DMS53 (cell line): ENCODE results near the gene DBN1.
"Not testable (repeated sequence)": the region's sequence is repeated elsewhere in the genome, so short reads cannot be mapped to it uniquely, and the experiment has no call there.

Experiments used
- DNase-seq: peaks from one replicate; lab custom pipeline; 2025; lab: John Stamatoyannopoulos, UW

Gene DBN1

DNA sequence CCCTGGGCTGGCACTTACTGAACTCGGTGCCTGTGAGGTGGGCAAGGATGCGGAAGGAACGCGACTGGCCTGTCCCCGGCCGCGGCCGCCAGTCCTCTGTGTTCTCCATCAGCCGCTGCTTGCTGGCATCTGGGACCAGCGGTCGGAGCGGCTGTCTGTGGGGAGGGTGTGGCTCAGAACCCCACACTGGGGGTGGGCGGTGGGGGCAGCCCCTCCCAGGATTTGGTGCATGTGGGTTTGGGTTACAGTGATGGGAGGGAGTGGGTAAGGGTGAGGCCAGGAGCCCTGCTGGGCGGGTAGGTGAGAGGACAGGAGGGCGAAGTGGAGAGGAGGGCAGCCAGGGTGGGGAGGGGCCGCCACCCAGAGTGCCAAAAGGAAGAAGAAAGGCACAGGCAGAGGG lies 17.6 kb upstream of the DBN1 start:
- DNase-seq: no peak

- DNase-seq: no peak
These were observed 17.0 kb upstream of the DBN1 start for GRCh38 chr5:177490311-177490991.

DNA sequence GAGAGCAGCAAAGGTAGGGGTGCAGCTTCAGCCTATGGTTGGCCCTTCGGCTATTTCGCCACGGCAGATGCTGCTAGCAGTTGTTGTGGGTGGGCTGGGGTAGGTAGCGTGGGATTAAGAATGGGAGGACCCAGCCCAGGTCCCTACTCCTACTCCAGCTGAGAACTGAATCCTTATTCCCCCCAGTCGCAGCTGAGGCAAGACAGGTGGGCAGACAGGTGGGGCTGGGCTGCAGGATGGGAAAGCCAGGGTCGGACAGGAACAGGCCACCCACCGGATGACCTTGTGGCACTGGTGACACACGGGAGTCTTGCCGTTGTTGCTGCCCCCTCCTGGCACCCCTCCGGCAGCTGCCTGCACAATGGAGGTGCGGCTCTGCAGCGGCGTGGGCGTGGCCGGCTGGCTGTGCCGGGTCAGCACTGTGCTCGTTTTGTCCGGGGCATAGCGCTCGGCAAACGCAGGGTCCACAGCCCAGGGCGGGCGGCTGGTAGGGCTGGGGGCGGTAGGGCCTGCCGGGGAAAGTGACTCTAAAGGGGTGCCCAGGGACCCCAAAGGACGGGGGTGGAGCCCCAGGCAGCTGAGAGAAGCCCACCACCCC lies 15.8 kb upstream of the DBN1 start:
- DNase-seq: no peak

DNA sequence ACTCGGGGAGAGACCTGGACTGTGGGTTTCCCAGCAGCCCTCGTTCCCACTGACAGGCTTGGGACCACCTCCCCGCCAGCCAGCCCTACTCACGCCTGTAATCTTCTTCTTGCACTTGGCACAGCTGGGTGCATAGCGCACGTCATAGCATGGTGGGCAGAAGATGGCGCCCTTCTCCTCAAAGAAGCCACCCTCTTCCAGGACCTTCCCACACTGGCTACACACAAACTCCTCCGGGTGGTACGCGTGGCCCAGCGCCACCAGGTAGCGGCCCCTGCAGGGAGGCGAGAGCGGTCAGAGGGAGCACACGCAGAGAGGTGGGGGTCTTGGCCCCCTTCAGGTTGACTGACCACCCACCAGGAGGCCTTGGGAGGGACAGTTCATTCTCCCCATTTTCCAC lies 14.5 kb upstream of the DBN1 start:
- DNase-seq: no peak

GRCh38 chr5:177487144-177487543 lies 13.7 kb upstream of the DBN1 start:
- DNase-seq: no peak

DNA sequence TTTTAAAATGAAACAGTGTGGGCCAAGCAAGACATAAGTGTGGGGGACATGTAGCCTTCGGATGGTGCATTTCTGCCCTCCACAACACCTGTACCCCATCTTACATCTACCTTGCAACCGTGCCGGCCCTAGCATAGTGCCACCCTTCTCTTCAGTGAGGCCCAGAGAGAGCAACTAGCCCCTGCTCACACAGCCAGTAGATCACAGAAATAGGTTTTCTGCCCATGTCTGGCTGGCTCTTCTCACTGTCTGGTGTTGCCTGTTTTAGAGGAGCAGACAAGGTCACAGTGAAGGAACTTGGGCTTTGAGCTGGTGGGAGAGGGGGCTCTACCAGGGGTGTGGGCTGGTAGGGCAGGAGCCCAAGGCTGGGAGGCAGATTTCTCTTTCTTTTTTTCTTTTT lies 12.8 kb upstream of the DBN1 start:
- no peak for DNase-seq

- not testable (repeated sequence) for DNase-seq
These were observed 12.3 kb upstream of the DBN1 start for GRCh38 chr5:177485753-177486152.

- no peak for DNase-seq
These were observed 11.6 kb upstream of the DBN1 start for GRCh38 chr5:177484902-177485549.

DNA sequence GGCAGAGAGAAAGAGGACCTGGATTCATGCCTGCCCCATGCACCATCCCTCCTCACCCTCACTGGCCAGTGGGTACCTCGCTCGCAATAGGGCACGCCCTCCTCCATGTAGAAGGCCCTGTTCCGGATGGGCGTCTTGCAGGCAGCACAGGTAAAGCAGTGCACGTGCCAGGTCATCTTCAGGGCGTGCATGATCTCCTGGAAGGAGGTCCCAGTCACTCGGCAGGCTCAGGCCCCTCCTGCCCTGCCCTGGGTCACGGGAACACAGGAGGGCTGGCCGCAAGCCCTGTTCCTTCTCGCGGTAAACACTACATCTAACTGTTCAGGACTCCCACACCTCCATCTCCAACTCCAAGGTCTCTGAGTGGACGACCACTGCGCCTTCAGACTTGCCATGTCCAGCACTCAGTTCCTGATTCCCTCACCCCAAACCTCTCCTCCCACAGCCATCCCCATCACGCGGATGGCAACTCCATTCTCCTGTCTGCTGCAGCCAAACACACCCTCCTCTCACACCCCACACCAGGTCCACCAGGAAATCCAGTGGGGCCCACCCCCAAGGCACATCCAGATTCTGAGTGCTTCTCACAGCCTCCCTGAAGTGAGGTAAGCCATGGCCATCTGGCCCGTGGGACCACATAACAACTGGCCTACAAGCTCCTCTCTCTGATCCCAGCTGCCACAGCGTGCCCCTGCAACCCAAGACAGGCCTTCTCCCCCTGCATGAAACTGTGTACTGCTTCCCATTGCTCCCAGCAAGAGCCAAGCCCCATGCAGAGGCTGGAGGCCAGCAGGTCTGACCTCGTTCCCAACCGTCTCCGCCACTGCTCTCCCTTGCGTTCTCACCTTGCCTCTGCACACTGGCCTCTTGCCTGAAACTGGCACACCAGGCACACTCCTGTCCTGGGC lies 10.8 kb upstream of the DBN1 start:
- no peak for DNase-seq

DNA sequence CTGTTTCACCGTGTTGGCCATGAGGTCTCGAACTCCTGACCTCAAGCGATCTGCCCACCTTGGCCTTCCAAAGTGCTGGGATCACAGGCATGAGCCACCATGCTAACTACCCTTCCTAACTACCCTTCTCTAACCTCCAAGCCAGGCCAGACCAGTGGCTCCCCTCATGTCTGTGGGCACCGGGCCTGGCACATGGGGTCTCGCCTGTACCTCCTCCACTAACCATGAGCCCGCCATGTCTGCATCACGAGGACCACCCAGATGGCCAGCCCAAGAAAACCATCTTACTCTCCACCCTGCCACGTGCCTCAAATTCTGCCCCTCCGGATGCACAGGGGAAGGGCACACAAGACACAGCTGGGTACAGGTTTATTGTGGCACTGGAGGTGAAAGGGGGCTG lies 9.6 kb upstream of the DBN1 start:
- DNase-seq: no peak

DNA sequence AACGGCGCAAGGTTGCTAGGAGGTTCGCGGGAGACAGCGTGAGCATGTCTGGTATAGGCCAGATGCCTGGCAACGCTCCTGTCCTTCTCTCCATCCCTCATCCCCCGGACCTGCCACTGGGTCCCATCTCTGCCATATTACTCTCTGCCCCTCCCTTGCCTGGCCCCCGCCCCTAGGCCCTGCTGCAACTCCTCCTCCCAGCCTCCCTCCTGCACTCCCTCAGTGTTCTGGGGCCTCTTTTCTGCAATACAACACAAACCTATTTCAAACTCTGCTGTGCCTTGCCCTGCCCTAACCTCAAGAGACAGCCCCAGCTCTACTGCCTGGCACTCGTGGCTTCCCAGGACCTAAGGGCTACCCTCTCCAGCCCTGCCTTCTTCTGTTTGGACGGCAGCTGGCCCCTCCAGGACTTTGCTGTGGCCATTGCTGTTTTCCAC lies 8.9 kb upstream of the DBN1 start:
- no peak for DNase-seq

- no peak for DNase-seq
These were observed 6.3 kb upstream of the DBN1 start for GRCh38 chr5:177479774-177480173.

DNA sequence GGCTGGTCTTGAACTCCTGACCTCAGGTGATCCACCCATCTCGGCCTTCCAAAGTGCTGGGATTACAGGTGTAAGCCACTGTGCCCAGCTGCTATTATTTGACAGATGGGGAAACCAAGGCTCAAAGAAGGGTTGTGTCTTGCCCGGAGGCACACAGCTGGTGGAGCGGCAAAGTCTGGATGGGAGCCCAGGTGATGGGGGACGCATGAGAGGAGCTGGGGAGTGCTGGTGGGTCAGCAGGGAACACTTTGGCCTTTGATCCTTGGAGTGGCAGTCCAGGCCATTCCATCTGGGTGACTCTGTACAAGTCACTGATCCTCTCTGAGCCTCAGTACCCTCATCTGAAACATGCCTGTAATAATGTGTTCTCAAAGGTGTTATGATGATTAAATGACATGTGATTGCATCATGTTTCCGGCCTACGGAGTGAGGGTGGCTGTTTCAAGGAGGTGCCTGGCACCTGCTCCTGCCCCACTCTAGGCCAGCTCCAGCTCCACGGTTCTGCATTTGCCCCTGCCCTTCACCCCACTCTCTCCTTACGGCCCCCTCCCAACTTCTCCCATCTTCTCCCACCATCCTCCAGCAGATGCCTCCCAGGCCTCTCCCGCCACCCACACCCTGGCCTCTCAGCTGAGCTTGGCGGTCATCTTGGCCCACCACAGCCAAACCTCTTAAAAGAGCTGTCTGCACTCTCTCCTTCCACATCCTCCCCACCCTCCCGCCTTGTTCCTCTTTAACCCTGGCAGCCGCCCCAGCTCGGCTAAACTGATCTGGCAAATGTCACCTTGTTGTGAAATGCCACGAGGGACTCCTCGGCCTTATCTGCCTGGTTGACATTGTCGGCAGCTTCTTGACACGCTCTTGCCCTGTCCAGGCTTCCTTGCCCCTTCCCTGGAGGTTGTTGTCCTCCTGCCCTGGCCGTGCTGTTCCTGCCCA lies 5.5 kb upstream of the DBN1 start:
- peak; percentile 68 for DNase-seq

- peak; percentile 36 for DNase-seq
These were observed 4.5 kb upstream of the DBN1 start for GRCh38 chr5:177477701-177478477.

DNA sequence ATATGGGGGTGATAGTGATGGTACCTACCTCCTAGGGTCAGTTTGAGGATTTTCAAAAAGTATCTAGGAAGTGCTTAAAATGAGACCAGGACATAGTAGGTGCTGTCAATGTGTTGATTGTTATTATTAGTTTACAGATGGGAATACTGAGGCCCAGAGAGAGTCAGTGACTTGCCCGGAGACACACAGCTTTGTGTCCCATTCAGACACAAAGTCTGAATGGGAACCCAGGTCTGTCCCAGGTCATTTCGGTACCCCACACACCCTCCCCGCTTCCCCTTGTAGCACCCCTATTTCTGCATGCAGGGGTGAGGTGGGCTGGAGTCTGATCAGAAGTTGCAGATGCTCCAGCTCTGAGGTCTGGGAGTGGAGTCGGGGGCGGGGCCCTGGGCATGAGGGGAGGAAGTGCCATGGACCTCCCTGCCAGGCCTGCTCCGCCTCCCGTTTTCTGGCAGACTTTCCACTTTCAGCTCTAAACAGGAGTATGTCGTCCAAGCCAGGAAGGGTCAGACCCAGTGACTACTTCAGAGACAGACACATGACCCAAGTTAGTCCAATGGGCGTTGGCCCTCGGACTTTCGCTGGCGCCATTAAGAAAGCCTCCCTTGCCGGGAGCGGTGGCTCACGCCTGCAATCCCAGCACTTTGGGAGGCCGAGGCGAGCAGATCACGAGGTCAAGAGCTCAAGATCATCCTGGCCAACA lies 3.2 kb upstream of the DBN1 start:
- no peak for DNase-seq

GRCh38 chr5:177475563-177476427 lies 2.4 kb upstream of the DBN1 start:
- DNase-seq: no peak

DNA sequence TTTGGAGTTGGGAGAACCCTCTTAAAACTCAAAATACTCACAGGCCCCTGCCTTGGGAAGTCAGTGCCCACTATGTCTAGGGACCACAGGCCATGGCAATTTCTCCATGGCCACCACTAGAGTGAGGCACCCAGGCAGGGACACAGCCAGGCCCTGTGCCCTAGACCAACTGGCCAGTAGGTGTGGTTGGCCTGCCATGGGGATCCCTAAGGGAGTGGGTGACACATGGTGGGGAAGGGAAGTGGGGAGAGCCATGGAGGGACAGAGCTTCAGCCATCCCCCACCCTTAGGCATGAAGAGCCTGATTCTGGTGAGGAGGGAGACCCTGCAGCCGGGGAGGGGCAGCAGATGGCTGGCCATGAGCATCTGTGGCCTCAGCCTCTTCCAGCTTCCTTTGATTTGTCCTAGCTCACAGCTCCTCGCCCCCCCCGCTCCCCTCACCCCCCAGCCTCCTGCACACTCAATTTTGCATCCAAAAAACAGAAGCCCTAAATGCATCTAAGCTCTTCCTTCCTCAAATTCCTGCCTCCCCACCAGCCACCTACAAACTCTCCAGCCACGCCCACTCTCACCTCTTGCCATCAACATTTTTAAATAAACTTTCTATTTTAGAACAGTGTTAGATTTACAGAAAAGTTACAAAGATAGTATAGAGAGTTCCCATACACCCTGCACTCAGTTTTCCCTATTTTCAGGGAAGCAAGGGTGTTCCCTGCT lies 1.6 kb upstream of the DBN1 start:
- no peak for DNase-seq

GRCh38 chr5:177474002-177474476 lies 605 bp upstream of the DBN1 start:
- DNase-seq: no peak
